SHP77 (cell line): ENCODE measurements around the gene NLRP12.
"Not testable (repeated sequence)": the region's sequence is repeated elsewhere in the genome, so short reads cannot be mapped to it uniquely, and the experiment has no call there.

Experiments used
- DNase-seq, 2 experiments: peaks; one replicate each; lab custom pipeline; 2025; lab: John Stamatoyannopoulos, UW

Gene NLRP12

GRCh38 chr19:53775524-53775923 lies 48.6 kb downstream of the NLRP12 start:
- DNase-seq: peak; percentile 1 to 2

- not testable (repeated sequence) for DNase-seq
These were observed 49.6 kb downstream of the NLRP12 start for GRCh38 chr19:53774491-53774890.

GRCh38 chr19:53773999-53774398 lies 50.1 kb downstream of the NLRP12 start:
- no peak for DNase-seq

GRCh38 chr19:53772943-53773342 lies 51.2 kb downstream of the NLRP12 start:
- DNase-seq: peak; percentile 54

GRCh38 chr19:53771144-53771543 lies 53.0 kb downstream of the NLRP12 start:
- DNase-seq: no peak

GRCh38 chr19:53769696-53770309 lies 54.3 kb downstream of the NLRP12 start:
- DNase-seq: not testable (repeated sequence)

- no peak for DNase-seq
These were observed 55.7 kb downstream of the NLRP12 start for GRCh38 chr19:53768401-53768800.

- DNase-seq: not testable (repeated sequence)
These were observed 65.1 kb downstream of the NLRP12 start for GRCh38 chr19:53758991-53759390.
